Measurements from ENCODE around the gene LSAMP.

Gene LSAMP

GRCh38 chr3:116129187-116129946, 315.9 kb downstream of the LSAMP start:
- Mint-ChIP-seq H3K27ac (no peak overlapping the region), H3K4me3 (no peak overlapping the region), H3K27me3 (no peaks in the 10 kb centered on the region), H3K9me3 (no peaks in the 10 kb centered on the region), H3K36me3 (no peaks in the 10 kb centered on the region), H3K4me1 (no peaks in the 10 kb centered on the region)
- ATAC-seq = no peak

DNA sequence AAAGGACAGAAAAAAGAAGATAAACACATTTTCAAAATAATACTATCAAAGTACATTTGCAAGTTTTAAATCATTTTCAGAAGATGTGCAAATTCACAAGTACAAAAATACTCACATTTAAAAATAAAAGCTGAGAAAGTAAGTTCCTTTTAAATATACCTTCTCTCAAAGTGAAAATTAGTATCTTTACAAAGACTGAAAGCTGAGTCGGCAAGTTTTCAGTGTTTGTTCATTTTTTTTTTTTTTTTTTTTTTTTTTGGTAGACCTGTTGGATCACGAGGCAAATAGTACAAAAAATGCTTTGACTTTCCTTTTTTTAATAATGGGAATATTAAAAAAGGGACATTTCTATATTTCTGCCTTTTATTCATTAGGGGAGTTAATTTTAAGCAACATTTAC, 317.8 kb downstream of the LSAMP start:
- Mint-ChIP-seq H3K36me3 (no peaks in the 10 kb centered on the region), H3K4me3 (no peak overlapping the region), H3K9me3 (no peaks in the 10 kb centered on the region), H3K27me3 (no peaks in the 10 kb centered on the region), H3K4me1 (no peaks in the 10 kb centered on the region), H3K27ac (no peak overlapping the region)
- no peak for ATAC-seq

GRCh38 chr3:116124166-116124565, 321.1 kb downstream of the LSAMP start:
- Mint-ChIP-seq H3K9me3 (no peaks in the 10 kb centered on the region), H3K36me3 (no peaks in the 10 kb centered on the region), H3K27ac (no peak overlapping the region), H3K4me3 (no peak overlapping the region), H3K4me1 (no peaks in the 10 kb centered on the region), H3K27me3 (no peaks in the 10 kb centered on the region)
- ATAC-seq = no peak

DNA sequence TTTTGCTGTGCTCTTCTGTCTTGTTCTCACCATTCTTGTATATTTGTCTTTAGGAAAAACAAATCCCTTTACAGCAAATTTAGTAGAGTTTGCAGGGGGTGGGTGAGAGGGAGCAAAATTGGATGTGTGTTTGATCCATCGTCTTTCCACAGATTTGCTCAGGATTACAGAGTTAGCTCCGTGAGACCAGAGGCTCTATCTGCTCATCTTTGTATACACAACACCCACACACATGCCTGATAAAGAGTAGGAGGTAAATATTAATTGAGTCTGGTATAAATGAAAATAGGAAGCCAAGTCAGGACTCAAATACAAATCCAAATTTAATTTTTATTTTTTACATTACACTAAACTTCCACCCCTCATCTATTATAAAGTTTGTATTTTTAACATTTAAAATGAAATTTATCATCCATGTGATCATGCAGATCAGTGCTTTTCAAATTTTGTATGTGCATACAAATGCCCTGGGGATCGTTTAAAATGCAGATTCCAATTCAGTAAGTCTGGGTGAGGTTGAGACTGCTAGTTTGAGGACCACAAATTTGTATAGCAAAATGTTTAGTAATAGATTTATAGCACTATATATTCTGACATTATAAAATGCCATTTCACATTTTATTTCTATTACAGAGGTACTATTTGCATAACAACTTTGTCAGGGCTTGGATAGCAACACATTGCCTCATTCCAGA, 326.7 kb downstream of the LSAMP start:
- Mint-ChIP-seq H3K27ac (no peak overlapping the region), H3K36me3 (no peaks in the 10 kb centered on the region), H3K27me3 (peaks cover 6% of the 10 kb centered on the region), H3K9me3 (no peaks in the 10 kb centered on the region), H3K4me3 (no peak overlapping the region), H3K4me1 (no peaks in the 10 kb centered on the region)
- ATAC-seq = no peak

DNA sequence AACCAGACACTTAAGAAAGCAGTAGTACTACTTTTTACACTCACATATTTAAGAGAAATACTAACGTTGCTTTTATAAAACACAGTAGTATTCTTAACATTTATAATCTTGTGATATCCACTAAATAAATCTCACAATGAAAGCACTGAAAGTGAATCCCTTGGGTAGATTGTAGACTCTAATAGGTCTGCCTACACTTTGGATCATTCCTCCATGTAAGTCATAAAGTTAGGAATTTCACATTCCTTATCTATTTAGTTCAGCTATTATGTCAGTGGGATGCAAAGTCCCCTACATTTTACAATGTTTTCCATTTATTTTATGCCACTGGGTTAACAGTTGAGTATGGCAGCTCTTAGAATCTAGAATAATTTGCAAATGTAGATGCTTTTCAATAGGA, 330.7 kb downstream of the LSAMP start:
- Mint-ChIP-seq H3K27me3 (peaks cover 6% of the 10 kb centered on the region), H3K9me3 (no peaks in the 10 kb centered on the region), H3K27ac (no peak overlapping the region), H3K36me3 (no peaks in the 10 kb centered on the region), H3K4me1 (no peaks in the 10 kb centered on the region), H3K4me3 (no peak overlapping the region)
- ATAC-seq = no peak

GRCh38 chr3:116112696-116113095, 332.6 kb downstream of the LSAMP start:
- no peak overlapping the region for H3K27ac Mint-ChIP-seq
- no peak overlapping the region for H3K4me3 Mint-ChIP-seq
- H3K36me3 Mint-ChIP-seq = no peaks in the 10 kb centered on the region
- no peaks in the 10 kb centered on the region for H3K4me1 Mint-ChIP-seq
- ATAC-seq = no peak
- no peaks in the 10 kb centered on the region for H3K9me3 Mint-ChIP-seq
- peaks cover 6% of the 10 kb centered on the region for H3K27me3 Mint-ChIP-seq

GRCh38 chr3:116111765-116112164, 333.5 kb downstream of the LSAMP start:
- H3K36me3 Mint-ChIP-seq = no peaks in the 10 kb centered on the region
- ATAC-seq = no peak
- no peaks in the 10 kb centered on the region for H3K4me1 Mint-ChIP-seq
- no peaks in the 10 kb centered on the region for H3K9me3 Mint-ChIP-seq
- no peak overlapping the region for H3K4me3 Mint-ChIP-seq
- peaks cover 6% of the 10 kb centered on the region for H3K27me3 Mint-ChIP-seq
- H3K27ac Mint-ChIP-seq = no peak overlapping the region

- Mint-ChIP-seq H3K9me3 (peaks cover 2% of the 10 kb centered on the region), H3K27me3 (no peaks in the 10 kb centered on the region), H3K36me3 (no peaks in the 10 kb centered on the region), H3K27ac (no peak overlapping the region), H3K4me1 (no peaks in the 10 kb centered on the region), H3K4me3 (no peak overlapping the region)
- ATAC-seq = no peak
These were observed 341.3 kb downstream of the LSAMP start for GRCh38 chr3:116103868-116104530.

DNA sequence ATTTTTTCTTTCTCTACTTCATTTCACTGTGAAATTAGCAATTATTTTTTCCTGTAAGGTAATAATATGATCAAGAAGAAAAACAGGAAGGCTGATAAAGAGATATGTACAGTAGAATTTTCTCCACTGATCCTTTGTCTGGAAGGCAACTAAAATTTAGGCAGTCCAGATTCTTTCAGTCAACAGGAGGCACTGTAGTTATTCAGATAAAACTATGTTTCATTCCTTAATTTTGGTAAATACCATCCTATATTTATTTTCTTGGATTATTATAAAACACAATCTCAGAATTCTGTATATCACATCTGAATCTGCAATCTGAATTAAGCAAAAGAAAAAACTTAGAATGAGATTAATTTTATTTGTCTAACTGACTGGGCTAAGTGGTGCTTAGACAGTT, 343.2 kb downstream of the LSAMP start:
- H3K27me3 Mint-ChIP-seq = no peaks in the 10 kb centered on the region
- H3K36me3 Mint-ChIP-seq = no peaks in the 10 kb centered on the region
- no peak overlapping the region for H3K27ac Mint-ChIP-seq
- no peak for ATAC-seq
- H3K9me3 Mint-ChIP-seq = peaks cover 2% of the 10 kb centered on the region
- H3K4me3 Mint-ChIP-seq = no peak overlapping the region
- H3K4me1 Mint-ChIP-seq = no peaks in the 10 kb centered on the region

DNA sequence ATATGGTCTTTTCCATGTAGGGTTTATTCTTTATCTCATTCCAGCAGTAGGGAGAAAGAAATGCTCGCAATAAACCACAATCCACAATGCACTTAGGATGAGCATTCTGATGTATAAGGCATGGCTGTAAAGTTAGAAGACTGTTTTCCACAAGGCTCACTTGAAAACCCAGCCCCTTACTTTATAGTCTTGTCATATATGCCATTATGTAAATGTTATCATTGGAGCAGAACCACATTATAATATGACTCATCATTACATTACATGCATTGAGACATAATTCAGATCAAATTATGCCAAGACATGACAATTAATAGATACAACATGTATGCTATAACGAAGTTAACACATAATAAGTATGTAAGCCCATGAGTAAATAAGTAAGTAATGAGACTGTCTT, 348.1 kb downstream of the LSAMP start:
- Mint-ChIP-seq H3K4me1 (no peaks in the 10 kb centered on the region), H3K27me3 (no peaks in the 10 kb centered on the region), H3K27ac (no peak overlapping the region), H3K36me3 (no peaks in the 10 kb centered on the region), H3K4me3 (no peak overlapping the region), H3K9me3 (peaks cover 2% of the 10 kb centered on the region)
- ATAC-seq = no peak

GRCh38 chr3:116096631-116097030, 348.7 kb downstream of the LSAMP start:
- no peaks in the 10 kb centered on the region for H3K27me3 Mint-ChIP-seq
- H3K4me1 Mint-ChIP-seq = no peaks in the 10 kb centered on the region
- H3K27ac Mint-ChIP-seq = no peak overlapping the region
- no peaks in the 10 kb centered on the region for H3K36me3 Mint-ChIP-seq
- no peak for ATAC-seq
- no peak overlapping the region for H3K4me3 Mint-ChIP-seq
- H3K9me3 Mint-ChIP-seq = peaks cover 2% of the 10 kb centered on the region

DNA sequence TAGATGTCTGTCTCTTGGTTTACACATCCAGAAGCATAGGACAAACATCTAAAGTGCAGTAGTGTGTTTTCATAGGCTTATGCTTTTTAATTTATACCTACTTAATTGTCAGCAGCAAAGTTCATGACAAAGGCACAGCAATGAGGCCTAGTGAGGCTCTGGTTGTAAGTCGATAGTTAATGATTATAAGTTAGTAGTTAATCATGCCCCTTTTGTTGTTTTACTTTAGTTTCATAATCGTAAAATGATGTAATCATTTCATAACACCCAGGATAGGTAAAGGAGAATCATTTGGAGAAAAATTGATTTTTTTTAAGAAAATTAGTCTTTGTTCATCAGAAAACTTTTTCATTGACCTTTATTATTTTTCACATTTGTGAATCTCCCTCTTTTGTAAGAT, 351.9 kb downstream of the LSAMP start:
- peaks cover 3% of the 10 kb centered on the region for H3K9me3 Mint-ChIP-seq
- no peak for ATAC-seq
- no peaks in the 10 kb centered on the region for H3K36me3 Mint-ChIP-seq
- no peaks in the 10 kb centered on the region for H3K4me1 Mint-ChIP-seq
- no peak overlapping the region for H3K27ac Mint-ChIP-seq
- H3K4me3 Mint-ChIP-seq = no peak overlapping the region
- no peaks in the 10 kb centered on the region for H3K27me3 Mint-ChIP-seq

- H3K9me3 Mint-ChIP-seq = peaks cover 3% of the 10 kb centered on the region
- H3K4me3 Mint-ChIP-seq = no peak overlapping the region
- no peaks in the 10 kb centered on the region for H3K27me3 Mint-ChIP-seq
- no peak for ATAC-seq
- no peaks in the 10 kb centered on the region for H3K4me1 Mint-ChIP-seq
- H3K36me3 Mint-ChIP-seq = no peaks in the 10 kb centered on the region
- H3K27ac Mint-ChIP-seq = no peak overlapping the region
These were observed 357.9 kb downstream of the LSAMP start for GRCh38 chr3:116087426-116087825.

- H3K4me3 Mint-ChIP-seq = no peak overlapping the region
- no peaks in the 10 kb centered on the region for H3K9me3 Mint-ChIP-seq
- H3K27ac Mint-ChIP-seq = no peak overlapping the region
- H3K27me3 Mint-ChIP-seq = no peaks in the 10 kb centered on the region
- H3K4me1 Mint-ChIP-seq = no peaks in the 10 kb centered on the region
- H3K36me3 Mint-ChIP-seq = no peaks in the 10 kb centered on the region
- ATAC-seq = no peak
These were observed 360.1 kb downstream of the LSAMP start for GRCh38 chr3:116084999-116085791.

GRCh38 chr3:116083683-116084082, 361.6 kb downstream of the LSAMP start:
- H3K9me3 Mint-ChIP-seq = peaks cover 3% of the 10 kb centered on the region
- no peaks in the 10 kb centered on the region for H3K4me1 Mint-ChIP-seq
- ATAC-seq = no peak
- H3K27ac Mint-ChIP-seq = no peak overlapping the region
- no peak overlapping the region for H3K4me3 Mint-ChIP-seq
- peaks cover 8% of the 10 kb centered on the region for H3K27me3 Mint-ChIP-seq
- H3K36me3 Mint-ChIP-seq = no peaks in the 10 kb centered on the region
